GM23248 (cell line): ENCODE results near the gene LMOD3. TPM values are rescaled to one million over a fixed set of nuclear protein-coding genes. Genes with fewer than 3 reads are reported as not detected.

Experiments used
- DNase-seq: peaks from one replicate; pipeline ENCODE4 v3.0.0-alpha.2; 2015
- H2AFZ ChIP-seq: fragments of 200-600 bp; sonication (generic); 2 replicates; pipeline ENCODE4 v1.6.1; 2016; ENCODE audit warnings: antibody characterized with exemption
- H3F3A ChIP-seq: fragments of 200-600 bp; sonication (generic); 2 replicates; pipeline ENCODE4 v1.6.1; 2016; ENCODE audit warnings: mild to moderate bottlenecking, antibody characterized with exemption, mixed run types; ENCODE audit not compliant: insufficient read depth
- H3K27ac ChIP-seq: fragments of 200-600 bp; sonication (generic); 2 replicates; pipeline ENCODE4 v1.5.1; 2016; ENCODE audit warnings: mild to moderate bottlenecking
- H3K27me3 ChIP-seq: fragments of 200-600 bp; sonication (generic); replicated peaks from 2 replicates; pipeline ENCODE4 v1.6.1; 2016; ENCODE audit warnings: mild to moderate bottlenecking; ENCODE audit not compliant: insufficient read depth
- H3K36me3 ChIP-seq: fragments of 200-600 bp; sonication (generic); 2 replicates; pipeline ENCODE4 v1.6.1; 2016; ENCODE audit warnings: low read depth, mild to moderate bottlenecking
- H3K4me1 ChIP-seq: fragments of 200-600 bp; sonication (generic); 2 replicates; pipeline ENCODE4 v1.6.1; 2016; ENCODE audit warnings: mild to moderate bottlenecking; ENCODE audit not compliant: insufficient read depth
- H3K4me2 ChIP-seq: fragments of 200-600 bp; sonication (generic); one replicate; pipeline ENCODE4 v1.6.1; 2016; ENCODE audit warnings: mild to moderate bottlenecking; ENCODE audit not compliant: unreplicated experiment
- H3K4me3 ChIP-seq: fragments of 200-600 bp; sonication (generic); 2 replicates; pipeline ENCODE4 v1.5.1; 2016; ENCODE audit warnings: mild to moderate bottlenecking
- H3K79me2 ChIP-seq: fragments of 200-600 bp; sonication (generic); 2 replicates; pipeline ENCODE4 v1.6.1; 2016; ENCODE audit warnings: mild to moderate bottlenecking; ENCODE audit not compliant: insufficient read depth
- H3K9ac ChIP-seq: fragments of 200-600 bp; sonication (generic); 2 replicates; pipeline ENCODE4 v1.6.1; 2016; ENCODE audit warnings: mild to moderate bottlenecking
- H3K9me2 ChIP-seq: fragments of 200-600 bp; sonication (generic); 2 replicates; pipeline ENCODE4 v1.6.1; 2016; ENCODE audit warnings: mixed run types, mild to moderate bottlenecking, moderate library complexity; ENCODE audit not compliant: insufficient read depth
- H3K9me3 ChIP-seq: fragments of 200-600 bp; sonication (generic); one replicate; pipeline ENCODE4 v1.6.1; 2017; ENCODE audit warnings: low read depth
- H4K20me1 ChIP-seq: fragments of 200-600 bp; sonication (generic); 2 replicates; pipeline ENCODE4 v1.6.0; 2016; ENCODE audit not compliant: insufficient read depth
- EZH2 ChIP-seq: fragments of 200-600 bp; sonication (generic); IDR thresholded peaks from 2 replicates; pipeline ENCODE4 v1.6.1; 2018; ENCODE audit warnings: antibody characterized with exemption, mild to moderate bottlenecking; ENCODE audit not compliant: insufficient read depth, poor library complexity, severe bottlenecking
- EZH2phosphoT487 ChIP-seq: fragments of 200-600 bp; sonication (generic); IDR thresholded peaks from 2 replicates; pipeline ENCODE4 v1.6.1; 2018; ENCODE audit warnings: antibody characterized with exemption, moderate library complexity, mild to moderate bottlenecking, low read depth; ENCODE audit not compliant: insufficient read depth
- WGBS, 2 experiments: methylation state at CpG; one replicate each; pipeline ENCODE4 v1.1.6; 2015 to 2017; ENCODE audit warnings: low lambda C conversion rate in 2 of 2, low coverage in 1 of 2; ENCODE audit errors: missing lambda C conversion rate in 2 of 2; 5-methylcytosine and 5-hydroxymethylcytosine counted together
- in situ Hi-C: fragments of 300-500 bp; cut with MboI; formaldehyde crosslinking; loops from 2 replicates; pipeline ENCODE4 v1.15.0; 2020
- polyA plus RNA-seq: library from polyadenylated mRNA; unstranded; fragments of >200 nt; fragmentation: Nextera tagmentation; extraction: Ambion mirVana; gene quantifications from 2 replicates; pipeline ENCODE4 v1.2.1, GENCODE V29; 2016
- total RNA-seq: library from RNA; depleted of rRNA; stranded (reverse); fragments of >200 nt; shearing (Covaris generic); gene quantifications from 2 replicates; pipeline ENCODE4 v1.2.3, GENCODE V29; 2014

The LMOD3 gene
- total and polyA plus RNA-seq, 2 experiments from 2014 or later = not detected

GRCh38 chr3:69065318-69065964 lies 57.0 kb downstream of the LMOD3 start:
- no peak overlapping the region for H3K4me3 ChIP-seq
- H3K27me3 ChIP-seq = no peaks in the 10 kb centered on the region
- H3K9me3 ChIP-seq = no peaks in the 10 kb centered on the region
- H3F3A ChIP-seq = no peaks in the 10 kb centered on the region
- DNase-seq = no peak
- peaks cover 50% of the 10 kb centered on the region for H3K36me3 ChIP-seq
- TF ChIP-seq EZH2phosphoT487 (no peak), EZH2 (no peak)
- H2AFZ ChIP-seq = no peak overlapping the region
- H3K9me2 ChIP-seq = no peaks in the 10 kb centered on the region
- in situ Hi-C loops = no loop called here
- no peak overlapping the region for H3K27ac ChIP-seq
- H4K20me1 ChIP-seq = no peaks in the 10 kb centered on the region
- H3K4me2 ChIP-seq = no peak overlapping the region
- WGBS, 2 experiments = 91 to 92% methylated on average over 6 of the region's 6 CpGs
- no peak overlapping the region for H3K9ac ChIP-seq
- H3K4me1 ChIP-seq = no peaks in the 10 kb centered on the region
- H3K79me2 ChIP-seq = peaks cover 27% of the 10 kb centered on the region; the same call in 1 of the 2 replicates

GRCh38 chr3:69063636-69064035 lies 58.8 kb downstream of the LMOD3 start:
- TF ChIP-seq EZH2 = no peak
- no peak for TF ChIP-seq EZH2phosphoT487

GRCh38 chr3:69059688-69060087 lies 62.7 kb downstream of the LMOD3 start:
- TF ChIP-seq EZH2 = no peak
- TF ChIP-seq EZH2phosphoT487 = no peak
- Histone ChIP-seq H3K79me2 (no peaks in the 10 kb centered on the region), H3F3A (peaks cover 9% of the 10 kb centered on the region), H3K27ac (no peak overlapping the region), H3K4me1 (no peaks in the 10 kb centered on the region), H3K9ac (no peak overlapping the region), H3K36me3 (peaks cover 70% of the 10 kb centered on the region), H2AFZ (no peak overlapping the region), H3K4me2 (no peak overlapping the region), H3K9me2 (no peaks in the 10 kb centered on the region), H3K9me3 (no peaks in the 10 kb centered on the region), H3K27me3 (no peaks in the 10 kb centered on the region), H3K4me3 (no peak overlapping the region), H4K20me1 (no peaks in the 10 kb centered on the region)
- in situ Hi-C loops = no loop called here
- DNase-seq = no peak

More at GRCh38 chr3:69063636-69064035, 58.8 kb downstream of the LMOD3 start:
- no peaks in the 10 kb centered on the region for H3K27me3 ChIP-seq
- no peaks in the 10 kb centered on the region for H3K4me1 ChIP-seq
- peaks cover 52% of the 10 kb centered on the region for H3K36me3 ChIP-seq
- no peaks in the 10 kb centered on the region for H3K9me2 ChIP-seq
- no peak overlapping the region for H3K4me3 ChIP-seq
- no peak overlapping the region for H2AFZ ChIP-seq
- DNase-seq = no peak
- H3K4me2 ChIP-seq = no peak overlapping the region
- in situ Hi-C loops = no loop called here
- H3K79me2 ChIP-seq = peaks cover 13% of the 10 kb centered on the region; the same call in 1 of the 2 replicates
- WGBS, 2 experiments = 92 to 97% methylated on average over 2 of the region's 2 CpGs
- H3K9ac ChIP-seq = no peak overlapping the region
- no peaks in the 10 kb centered on the region for H3F3A ChIP-seq
- no peaks in the 10 kb centered on the region for H4K20me1 ChIP-seq
- no peak overlapping the region for H3K27ac ChIP-seq
- no peaks in the 10 kb centered on the region for H3K9me3 ChIP-seq

DNA sequence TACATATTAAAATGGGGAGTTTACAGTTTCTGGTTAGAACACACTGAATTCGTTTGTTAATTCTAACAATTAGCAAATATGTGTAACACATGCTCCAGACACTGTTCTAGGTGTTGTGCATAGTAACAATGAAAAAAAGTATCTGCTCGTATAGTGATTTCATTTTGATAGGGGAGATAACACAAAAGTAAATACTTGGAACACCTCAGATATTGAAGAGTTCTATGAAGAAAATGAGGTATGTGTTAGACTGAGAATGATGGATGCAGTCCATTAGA lies 63.5 kb downstream of the LMOD3 start:
- WGBS, 2 experiments = 94 to 96% methylated on average over 2 of the region's 2 CpGs
- no peak overlapping the region for H2AFZ ChIP-seq
- H3K27me3 ChIP-seq = no peaks in the 10 kb centered on the region
- no peaks in the 10 kb centered on the region for H3K9me3 ChIP-seq
- no peak overlapping the region for H3K4me3 ChIP-seq
- no peak overlapping the region for H3K9ac ChIP-seq
- H3K9me2 ChIP-seq = no peaks in the 10 kb centered on the region
- DNase-seq = no peak
- TF ChIP-seq EZH2phosphoT487 (no peak), EZH2 (no peak)
- H3K27ac ChIP-seq = no peak overlapping the region
- H3K79me2 ChIP-seq = no peaks in the 10 kb centered on the region
- H3K4me2 ChIP-seq = no peak overlapping the region
- peaks cover 69% of the 10 kb centered on the region for H3K36me3 ChIP-seq
- peaks cover 10% of the 10 kb centered on the region for H3F3A ChIP-seq
- H3K4me1 ChIP-seq = no peaks in the 10 kb centered on the region
- in situ Hi-C loops = no loop called here
- no peaks in the 10 kb centered on the region for H4K20me1 ChIP-seq
